Right renal pelvis (tissue), 4 donors: Measurements from ENCODE around the gene GAS7. TPM values are rescaled to one million over a fixed set of nuclear protein-coding genes. Genes with fewer than 3 reads are reported as not detected.

Experiments used
- DNase-seq, 4 donors: peaks; one replicate each; pipeline ENCODE4 v3.0.0-alpha.2; 2013; ENCODE audit warnings: low read depth in 4 of 4, low spot score in 3 of 4, missing footprints in 1 of 4
- polyA plus RNA-seq, 4 donors: library from polyadenylated mRNA; unstranded; fragments of 120-200 nt; gene quantifications; one replicate each; pipeline ENCODE4 v1.2.1, GENCODE V29; 2013; ENCODE audit not compliant: insufficient read length in 4 of 4

Gene GAS7
- polyA plus RNA-seq, 4 donors, result 16.2 to 19.7 (median 17.2) TPM

GRCh38 chr17:9905078-9905415, 293.4 kb downstream of the GAS7 start, which contains the start of gene RCVRN:
TSS of gene RCVRN (minus strand) at chr17:9905271. CDS start at chr17:9905180, 91 bp downstream.
- DNase-seq, result no peak

GRCh38 chr17:9904277-9905077, 293.9 kb downstream of the GAS7 start:
- no peak for DNase-seq

- DNase-seq, result no peak
Measured at GRCh38 chr17:9902120-9902519, 296.3 kb downstream of the GAS7 start.

GRCh38 chr17:9900784-9901183, 297.6 kb downstream of the GAS7 start:
- peak in 1 of 4 donors; percentile 31 for DNase-seq

- DNase-seq, result no peak
Measured at GRCh38 chr17:9900044-9900594, 298.3 kb downstream of the GAS7 start.

GRCh38 chr17:9899280-9900043, 298.9 kb downstream of the GAS7 start:
- no peak for DNase-seq

GRCh38 chr17:9898812-9899211, 299.6 kb downstream of the GAS7 start:
- no peak for DNase-seq

- DNase-seq, result no peak
Measured at GRCh38 chr17:9897372-9897968, 300.9 kb downstream of the GAS7 start.

GRCh38 chr17:9895923-9896322, 302.5 kb downstream of the GAS7 start:
- DNase-seq, result no peak

GRCh38 chr17:9894231-9894630, 304.2 kb downstream of the GAS7 start:
- no peak for DNase-seq

- no peak for DNase-seq
Measured at GRCh38 chr17:9893411-9894012, 304.9 kb downstream of the GAS7 start.

GRCh38 chr17:9890124-9890523, 308.3 kb downstream of the GAS7 start:
- DNase-seq, result no peak

- no peak for DNase-seq
Measured at GRCh38 chr17:9887508-9887907, 310.9 kb downstream of the GAS7 start.

- DNase-seq, result no peak
Measured at GRCh38 chr17:9886141-9886930, 312.1 kb downstream of the GAS7 start.

GRCh38 chr17:9883451-9883850, 315.0 kb downstream of the GAS7 start:
- no peak for DNase-seq

- no peak for DNase-seq
Measured at GRCh38 chr17:9880582-9880999, 317.8 kb downstream of the GAS7 start.

- no peak for DNase-seq
Measured at GRCh38 chr17:9878786-9879525, 319.4 kb downstream of the GAS7 start.

- no peak for DNase-seq
Measured at GRCh38 chr17:9878356-9878755, 320.1 kb downstream of the GAS7 start.

GRCh38 chr17:9875441-9875840, 323.0 kb downstream of the GAS7 start:
- no peak for DNase-seq
